NT2/D1 (cell line): ENCODE data around the gene ETFA.

ENCODE experiments used
- YY1 ChIP-seq: IDR thresholded peaks from 2 replicates; pipeline ENCODE4 v1.6.1; 2011; ENCODE audit not compliant: insufficient read length, insufficient read depth
- ZNF274 ChIP-seq: IDR thresholded peaks from 2 replicates; pipeline ENCODE4 v1.6.1; 2011; ENCODE audit warnings: mild to moderate bottlenecking, low read depth, low read length

- TF ChIP-seq ZNF274, result no peak
- TF ChIP-seq YY1, result no peak
These were observed 101.7 kb downstream of the ETFA start for GRCh38 chr15:76209523-76209922.
